Endothelial cell of umbilical vein (primary cell): Measurements from ENCODE around the gene SLFNL1. TPM values are rescaled to one million over a fixed set of nuclear protein-coding genes. Genes with fewer than 3 reads are reported as not detected.

ENCODE experiments used
- BruUV-seq: library from RNA; stranded (reverse); fragments of 400-500 nt; replicated peaks from 2 replicates; lab custom pipeline; 2021; lab: Mats Ljungman, UMichigan
- CTCF ChIA-PET: fragments of 300-600, 350-600 bp; sonication (Branson Sonifier 250); formaldehyde crosslinking; loops from one replicate; lab custom pipeline; 2021; ENCODE audit warnings: antibody characterized with exemption, inconsistent platforms; lab: Charles Lee
- POLR2A ChIA-PET: fragments of 300-600, 350-600 bp; sonication (Branson Sonifier 250); formaldehyde crosslinking; loops from one replicate; lab custom pipeline; 2021; ENCODE audit warnings: antibody characterized with exemption, inconsistent platforms; lab: Charles Lee
- DNase-seq: peaks from one replicate; pipeline ENCODE4 v3.0.0-alpha.2; 2011; ENCODE audit warnings: low read depth, low spot score
- FAIRE-seq: peaks from 2 replicates; lab custom pipeline; 2011; peaks lifted over from hg19 to GRCh38; lab: Jason Lieb, UNC
- H2AFZ ChIP-seq: 2 replicates; pipeline ENCODE4 v1.6.0; 2012; ENCODE audit warnings: low read depth, low read length, control low read depth, inconsistent platforms
- H3K27ac ChIP-seq: 2 replicates; pipeline ENCODE4 v1.5.1; 2011; ENCODE audit warnings: low read depth, mild to moderate bottlenecking, control low read depth, low read length, moderate library complexity; ENCODE audit not compliant: insufficient read depth
- H3K27me3 ChIP-seq, 2 experiments: 2 replicates each; pipeline versions ENCODE4 v1.6.0 to v1.6.1; 2011; ENCODE audit warnings: low read length in 2 of 2, mixed read lengths in 1 of 2; ENCODE audit not compliant: control insufficient read depth in 2 of 2, insufficient read depth in 2 of 2
- H3K36me3 ChIP-seq, 2 experiments: 2 replicates in 1 of 2; 3 replicates in 1 of 2; pipeline ENCODE4 v1.5.1; 2011; ENCODE audit warnings: low read length in 2 of 2, mild to moderate bottlenecking in 1 of 2, moderate library complexity in 1 of 2; ENCODE audit not compliant: control insufficient read depth in 2 of 2, insufficient read depth in 2 of 2; ENCODE audit errors: extremely low read depth in 1 of 2
- H3K4me1 ChIP-seq: 3 replicates; pipeline ENCODE4 v1.5.1; 2011; ENCODE audit warnings: mild to moderate bottlenecking, low read length; ENCODE audit not compliant: control insufficient read depth, insufficient read depth; ENCODE audit errors: extremely low read depth
- H3K4me2 ChIP-seq: 2 replicates; pipeline ENCODE4 v1.6.1; 2011; ENCODE audit warnings: low read length, control low read depth, mixed read lengths; ENCODE audit not compliant: insufficient read depth
- H3K4me3 ChIP-seq, 3 experiments: fragments of 200-600 bp in 1 of 3; sonication (generic), shearing (Covaris generic) in 1 of 3; replicated peaks in 1 of 3; 2 replicates each; pipeline ENCODE4 v1.5.1; 2011 to 2016; ENCODE audit warnings: control low read depth in 3 of 3, low read length in 3 of 3, mild to moderate bottlenecking in 2 of 3, inconsistent platforms in 1 of 3, low read depth in 1 of 3, moderate library complexity in 1 of 3; ENCODE audit not compliant: insufficient read depth in 1 of 3
- H3K79me2 ChIP-seq: 2 replicates; pipeline ENCODE4 v1.6.0; 2012; ENCODE audit warnings: low read length, inconsistent platforms; ENCODE audit not compliant: control insufficient read depth, insufficient read depth
- H3K9ac ChIP-seq: replicated peaks from 2 replicates; pipeline ENCODE3; 2011; ENCODE audit warnings: low read length, control low read depth; ENCODE audit not compliant: insufficient read depth; ENCODE audit errors: extremely low read depth
- H3K9me1 ChIP-seq: replicated peaks from 3 replicates; pipeline ENCODE4 v1.6.0; 2011; ENCODE audit warnings: mild to moderate bottlenecking, low read length; ENCODE audit not compliant: control insufficient read depth, insufficient read depth; ENCODE audit errors: extremely low read depth
- H3K9me3 ChIP-seq: replicated peaks from 2 replicates; pipeline ENCODE4 v1.5.1; 2012; ENCODE audit warnings: low read length, inconsistent platforms; ENCODE audit not compliant: control insufficient read depth, insufficient read depth
- H4K20me1 ChIP-seq: replicated peaks from 2 replicates; pipeline ENCODE3; 2011; ENCODE audit warnings: mild to moderate bottlenecking, low read length; ENCODE audit not compliant: control insufficient read depth, insufficient read depth; ENCODE audit errors: extremely low read depth
- CTCF ChIP-seq, 2 donors: IDR thresholded peaks; 1 replicate in 1 of 2; 2 replicates in 1 of 2; pipeline ENCODE4 v1.5.1; 2011; ENCODE audit warnings: low read length in 2 of 2, mild to moderate bottlenecking in 2 of 2, moderate library complexity in 2 of 2, control low read depth in 1 of 2, inconsistent platforms in 1 of 2, low read depth in 1 of 2; ENCODE audit not compliant: insufficient read depth in 1 of 2; ENCODE audit errors: extremely low read depth in 1 of 2
- EZH2 ChIP-seq: IDR thresholded peaks from 2 replicates; pipeline ENCODE4 v1.6.1; 2012; ENCODE audit warnings: borderline replicate concordance, low read depth, mild to moderate bottlenecking, moderate library complexity, low read length, inconsistent platforms; ENCODE audit not compliant: severe bottlenecking
- FOS ChIP-seq: IDR thresholded peaks from 2 replicates; pipeline ENCODE4 v1.6.1; 2011; ENCODE audit warnings: mild to moderate bottlenecking, low read length, moderate library complexity, borderline replicate concordance; ENCODE audit not compliant: insufficient read depth
- JUN ChIP-seq: IDR thresholded peaks from 2 replicates; pipeline ENCODE4 v1.6.1; 2011; ENCODE audit warnings: borderline replicate concordance, low read depth; ENCODE audit not compliant: insufficient read length, insufficient read depth
- MAX ChIP-seq: IDR thresholded peaks from 2 replicates; pipeline ENCODE4 v1.6.1; 2011; ENCODE audit not compliant: insufficient read depth, insufficient read length
- MYC ChIP-seq: IDR thresholded peaks from one replicate; pipeline ENCODE4 v1.6.1; 2011; ENCODE audit warnings: mild to moderate bottlenecking, low read depth, low read length
- POLR2A ChIP-seq: IDR thresholded peaks from 2 replicates; pipeline ENCODE4 v1.6.1; 2012; ENCODE audit warnings: low read depth, mild to moderate bottlenecking, control low read depth, low read length
- POLR2AphosphoS5 ChIP-seq: IDR thresholded peaks from 2 replicates; pipeline ENCODE4 v1.6.1; 2012; ENCODE audit warnings: low read depth, mild to moderate bottlenecking, control low read depth, low read length, moderate library complexity; ENCODE audit not compliant: insufficient read depth
- dilution Hi-C: fragments of 300-500 bp; cut with MboI; formaldehyde crosslinking; loops from one replicate; pipeline ENCODE4 v1.15.0; 2019; ENCODE audit warnings: low sequenced_read_pairs; ENCODE audit not compliant: extremely low pct_ligation_motif_present
- intact Hi-C: fragments of 100-400 bp; cut with micrococcal nuclease; formaldehyde crosslinking; loops from one replicate; pipeline ENCODE4 v1.10.0; 2022
- polyA plus RNA-seq, 4 experiments: library from polyadenylated mRNA; depleted of rRNA in 3 of 4; stranded (reverse) in 3 of 4; unstranded in 1 of 4; fragments of >200 nt; gene quantifications; 2 replicates each; pipeline versions ENCODE4 v1.2.1 to v1.2.3, GENCODE V29; 2011 to 2012; ENCODE audit warnings: missing spikeins in 1 of 4
- total RNA-seq: library from RNA; stranded (reverse); gene quantifications from 2 replicates; pipeline ENCODE4 v1.2.3, GENCODE V29; 2021

Gene SLFNL1
- total and polyA plus RNA-seq, 2 donors (not counting 3 experiments of a cell fraction or from before 2014, with no cell fraction given), result 0.14 to 0.29 TPM

GRCh38 chr1:40979241-40980067 is 42.1 kb downstream of the SLFNL1 start, which contains the start of gene CTPS1:
TSS of gene CTPS1 (plus strand) at chr1:40979696. CDS start at chr1:40983291, 3,595 bp downstream.
- POLR2A ChIA-PET, result interaction anchor here (0.6 to 0.9 kb wide), 2 partner anchors 122 kb away, joined by 3 read pairs; no protein-coding TSS in a partner anchor
- dilution Hi-C loops (no loop called here), intact Hi-C loops (loop anchor here (1.0 kb wide), 1 partner anchor 24 kb away; no protein-coding TSS in a partner anchor)
- DNase-seq, result peak; percentile 92
- peak; percentile 90 for FAIRE-seq
- no peaks in the 10 kb centered on the region for H4K20me1 ChIP-seq
- peak within 1 kb of the TSS; percentile 99 for H2AFZ ChIP-seq
- H3K4me1 ChIP-seq, result peaks cover 21% of the 10 kb centered on the region
- CTCF ChIA-PET, result interaction anchor here (0.8 to 1.7 kb wide), 7 partner anchors 9 to 207 kb away, joined by 3 to 7 read pairs (median 3); no protein-coding TSS in a partner anchor
- H3K9me1 ChIP-seq, result no peaks in the 10 kb centered on the region
- BruUV-seq, result TSS peak; percentile 74
- H3K4me3 ChIP-seq, result peak within 1 kb of the TSS; percentile 60 to 69 (median 69)
- H3K79me2 ChIP-seq, result peaks cover 40% of the 10 kb centered on the region
- peak within 1 kb of the TSS; percentile 88 for H3K27ac ChIP-seq
- H3K9ac ChIP-seq, result peak within 1 kb of the TSS; percentile 90
- no peaks in the 10 kb centered on the region for H3K9me3 ChIP-seq
- peaks cover 0 to under 1% of the 10 kb centered on the region in 2 experiments for H3K36me3 ChIP-seq
- TF ChIP-seq POLR2AphosphoS5 (peak; percentile 80), MAX (no peak), CTCF (IDR thresholded peaks at IDR 0.05; ENCODE audit: extremely low read depth in 1 of 2, insufficient read depth in 1 of 2, low read depth in 1 of 2, low read length in 2 of 2) (no peak), JUN (no peak), POLR2A (peak; percentile 85), MYC (peak; percentile 51), EZH2 (no peak), FOS (no peak)
- H3K27me3 ChIP-seq, result no peaks in the 10 kb centered on the region
- H3K4me2 ChIP-seq, result peak within 1 kb of the TSS; percentile 49
